NCI-H1694 (cell line): Measurements from ENCODE around the gene IRAG1.

Source experiments
- DNase-seq: peaks from one replicate; lab custom pipeline; 2025; lab: John Stamatoyannopoulos, UW

The IRAG1 gene

GRCh38 chr11:10693509-10694081 lies at the start of gene IRAG1:
Gene IRAG1, minus strand, starts transcription at chr11:10693755. Its CDS starts 153 bp downstream, at chr11:10693602.
- no peak for DNase-seq

GRCh38 chr11:10742460-10743208 lies 49.1 kb upstream of the IRAG1 start:
- no peak for DNase-seq

GRCh38 chr11:10735481-10736475 lies 42.2 kb upstream of the IRAG1 start:
- DNase-seq: peak; percentile 92

- DNase-seq: no peak
These were observed 37.6 kb upstream of the IRAG1 start for GRCh38 chr11:10731064-10731680.

- DNase-seq: no peak
These were observed 36.6 kb upstream of the IRAG1 start for GRCh38 chr11:10730151-10730550.

- no peak for DNase-seq
These were observed 35.4 kb upstream of the IRAG1 start for GRCh38 chr11:10728789-10729472.

- no peak for DNase-seq
These were observed 34.6 kb upstream of the IRAG1 start for GRCh38 chr11:10728154-10728553.

GRCh38 chr11:10727146-10727851 lies 33.7 kb upstream of the IRAG1 start:
- DNase-seq: no peak

GRCh38 chr11:10725907-10726253 lies 32.3 kb upstream of the IRAG1 start:
- no peak for DNase-seq

GRCh38 chr11:10725114-10725906 lies 31.8 kb upstream of the IRAG1 start:
- no peak for DNase-seq

- no peak for DNase-seq
These were observed 28.8 kb upstream of the IRAG1 start for GRCh38 chr11:10722307-10722706.

GRCh38 chr11:10720881-10721376 lies 27.4 kb upstream of the IRAG1 start:
- no peak for DNase-seq

- DNase-seq: no peak
These were observed 26.1 kb upstream of the IRAG1 start for GRCh38 chr11:10719616-10720015.

GRCh38 chr11:10716543-10717259 lies 23.1 kb upstream of the IRAG1 start:
- no peak for DNase-seq

GRCh38 chr11:10716122-10716521 lies 22.6 kb upstream of the IRAG1 start:
- DNase-seq: no peak

- DNase-seq: no peak
These were observed 22.0 kb upstream of the IRAG1 start for GRCh38 chr11:10715571-10715970.

GRCh38 chr11:10709299-10710086 lies 15.9 kb upstream of the IRAG1 start:
- no peak for DNase-seq

GRCh38 chr11:10708131-10708530 lies 14.6 kb upstream of the IRAG1 start:
- DNase-seq: no peak
